Osteocyte (in vitro differentiated cells): Measurements from ENCODE around the gene TNIP3. TPM values are rescaled to one million over a fixed set of nuclear protein-coding genes. Genes with fewer than 3 reads are reported as not detected.

Source experiments
- DNase-seq: peaks from one replicate; pipeline ENCODE4 v3.0.0; 2021; ENCODE audit warnings: mixed read lengths; ENCODE audit not compliant: unreplicated experiment; ENCODE audit errors: extremely low spot score
- H3K27ac Mint-ChIP-seq: one replicate; pipeline ENCODE4 v1.8.0; 2021; ENCODE audit warnings: mild to moderate bottlenecking, mixed read lengths; ENCODE audit not compliant: unreplicated experiment
- H3K27me3 Mint-ChIP-seq: one replicate; pipeline ENCODE4 v1.8.0; 2021; ENCODE audit warnings: mixed read lengths; ENCODE audit not compliant: unreplicated experiment
- H3K36me3 Mint-ChIP-seq: one replicate; pipeline ENCODE4 v1.8.0; 2021; ENCODE audit warnings: mixed read lengths; ENCODE audit not compliant: unreplicated experiment
- H3K4me1 Mint-ChIP-seq: one replicate; pipeline ENCODE4 v1.8.0; 2021; ENCODE audit warnings: mixed read lengths; ENCODE audit not compliant: unreplicated experiment
- H3K4me3 Mint-ChIP-seq: one replicate; pipeline ENCODE4 v1.8.0; 2021; ENCODE audit warnings: mild to moderate bottlenecking, moderate library complexity, mixed read lengths; ENCODE audit not compliant: unreplicated experiment
- H3K9me3 Mint-ChIP-seq: one replicate; pipeline ENCODE4 v1.8.0; 2021; ENCODE audit warnings: mixed read lengths; ENCODE audit not compliant: unreplicated experiment
- CTCF ChIP-seq: fragments of 200-600 bp; sonication (generic); IDR thresholded peaks from 2 replicates; pipeline ENCODE4 v1.5.0; 2021; ENCODE audit warnings: antibody characterized with exemption, mild to moderate bottlenecking, moderate library complexity
- total RNA-seq: library from RNA; stranded (reverse); gene quantifications from 2 replicates; pipeline ENCODE4 v1.2.1, GENCODE V29; 2021

The TNIP3 gene
- total RNA-seq, 1 donor from 2014 or later = not detected

GRCh38 chr4:121140716-121141460, 23.2 kb downstream of the TNIP3 start:
- TF ChIP-seq CTCF = no peak
- Mint-ChIP-seq H3K4me3 (no peak overlapping the region), H3K27me3 (no peaks in the 10 kb centered on the region), H3K36me3 (no peaks in the 10 kb centered on the region), H3K9me3 (no peaks in the 10 kb centered on the region), H3K4me1 (peaks cover 9% of the 10 kb centered on the region), H3K27ac (no peak overlapping the region)
- DNase-seq = no peak

GRCh38 chr4:121139533-121140222, 24.4 kb downstream of the TNIP3 start:
- Mint-ChIP-seq H3K36me3 (no peaks in the 10 kb centered on the region), H3K27ac (no peak overlapping the region), H3K4me1 (peaks cover 9% of the 10 kb centered on the region), H3K27me3 (no peaks in the 10 kb centered on the region), H3K9me3 (no peaks in the 10 kb centered on the region), H3K4me3 (no peak overlapping the region)
- TF ChIP-seq CTCF = no peak
- no peak for DNase-seq

- H3K4me1 Mint-ChIP-seq = peaks cover 9% of the 10 kb centered on the region
- no peak overlapping the region for H3K27ac Mint-ChIP-seq
- no peaks in the 10 kb centered on the region for H3K27me3 Mint-ChIP-seq
- H3K4me3 Mint-ChIP-seq = no peak overlapping the region
- H3K9me3 Mint-ChIP-seq = no peaks in the 10 kb centered on the region
- H3K36me3 Mint-ChIP-seq = no peaks in the 10 kb centered on the region
- TF ChIP-seq CTCF = no peak
- DNase-seq = no peak
Measured at GRCh38 chr4:121138039-121138825, 25.9 kb downstream of the TNIP3 start.

DNA sequence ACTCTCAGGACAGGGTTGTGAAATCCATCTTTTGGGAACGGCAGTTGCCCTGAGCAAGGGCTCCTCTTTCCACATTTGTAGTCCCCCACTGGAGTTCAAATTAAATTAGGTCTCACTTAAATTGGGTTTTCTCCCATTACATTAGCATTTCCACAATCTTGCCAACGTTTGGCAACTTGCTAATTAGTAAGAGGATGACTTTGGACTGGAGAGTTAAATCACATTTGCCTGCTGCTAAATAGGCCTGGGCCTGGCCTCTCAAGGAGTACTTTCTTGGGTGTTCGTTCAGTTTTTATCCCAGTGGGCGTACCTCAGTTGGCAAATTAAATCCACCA, 33.8 kb downstream of the TNIP3 start:
- DNase-seq = no peak
- Mint-ChIP-seq H3K27ac (no peak overlapping the region), H3K36me3 (no peaks in the 10 kb centered on the region), H3K9me3 (no peaks in the 10 kb centered on the region), H3K4me1 (no peaks in the 10 kb centered on the region), H3K4me3 (no peak overlapping the region), H3K27me3 (peaks cover 3% of the 10 kb centered on the region)
- no peak for TF ChIP-seq CTCF
